Measurements from ENCODE around the gene RCN2.

The RCN2 gene

DNA sequence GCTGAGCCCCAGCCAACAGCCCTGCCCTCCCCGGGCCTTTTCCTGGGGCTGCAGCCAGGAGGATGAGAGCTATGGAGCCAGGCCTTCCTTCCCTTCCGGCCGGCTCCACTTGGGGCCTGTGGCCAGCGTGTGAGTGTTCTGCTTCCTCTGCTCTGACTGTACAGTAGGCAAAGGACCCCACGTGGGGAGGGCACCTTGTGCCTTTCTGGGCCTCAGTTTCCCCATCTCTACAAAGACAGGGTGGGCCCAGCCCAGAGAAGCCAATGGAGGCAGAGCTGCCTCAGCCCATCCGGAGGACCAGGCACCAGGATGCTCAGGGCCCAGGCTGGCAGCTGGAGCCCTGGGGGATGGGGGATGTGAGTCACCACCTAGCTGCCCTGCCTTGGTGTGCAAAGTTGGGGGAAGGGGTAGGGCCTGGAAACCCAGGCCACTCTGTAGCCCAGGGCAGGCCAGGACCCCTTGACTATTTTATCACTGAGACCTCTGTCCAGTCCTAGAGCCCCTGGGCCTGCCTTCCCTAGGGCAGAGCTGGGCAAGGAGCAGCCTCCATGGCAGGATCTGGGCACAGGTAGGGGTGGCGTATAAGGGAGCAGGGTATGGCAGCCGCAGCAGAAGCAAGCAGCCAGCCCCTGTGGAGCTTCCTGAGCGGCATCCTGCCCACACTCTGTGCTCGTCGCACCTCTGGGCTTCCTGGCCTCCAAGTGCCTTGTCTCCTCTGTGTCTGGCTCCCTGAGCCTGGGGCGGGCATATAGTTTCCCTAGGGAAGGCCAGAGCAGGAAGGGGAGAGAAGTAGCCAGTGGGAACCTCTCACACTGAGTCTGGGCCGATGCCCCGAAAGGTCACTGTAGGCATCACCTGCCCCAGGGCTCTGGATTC lies 65.2 kb downstream of the RCN2 start:
- no peak for DNase-seq

DNA sequence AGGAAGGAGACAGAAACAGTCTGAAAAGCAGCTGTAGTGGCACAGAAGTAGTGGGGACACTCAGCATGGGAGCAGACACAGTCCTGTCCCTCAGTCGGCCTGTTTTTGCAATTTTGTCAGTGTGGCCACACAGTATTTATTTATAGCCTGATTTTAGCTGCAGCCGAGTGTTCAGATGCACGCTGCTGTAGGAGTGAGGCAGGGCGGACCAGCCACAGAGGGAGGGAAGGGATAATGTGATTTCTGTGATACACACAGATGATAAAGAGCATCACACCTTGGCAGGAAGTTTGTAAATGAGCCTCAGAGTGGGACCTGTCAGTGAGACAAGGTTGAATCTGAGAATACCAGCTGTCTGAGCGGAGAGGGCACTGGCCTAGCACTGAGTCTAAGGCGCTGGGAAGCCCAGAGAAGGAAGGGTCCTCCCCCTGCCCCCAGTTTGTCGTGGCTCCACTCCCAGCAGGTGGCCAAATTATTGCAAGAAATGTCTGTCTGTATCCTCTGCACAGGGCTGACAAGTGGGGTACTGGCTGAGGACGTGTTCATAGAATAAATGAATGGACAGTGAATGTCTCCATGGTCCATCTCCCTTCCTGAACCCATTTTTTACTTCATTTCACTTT lies 67.2 kb downstream of the RCN2 start:
- no peak for DNase-seq

DNA sequence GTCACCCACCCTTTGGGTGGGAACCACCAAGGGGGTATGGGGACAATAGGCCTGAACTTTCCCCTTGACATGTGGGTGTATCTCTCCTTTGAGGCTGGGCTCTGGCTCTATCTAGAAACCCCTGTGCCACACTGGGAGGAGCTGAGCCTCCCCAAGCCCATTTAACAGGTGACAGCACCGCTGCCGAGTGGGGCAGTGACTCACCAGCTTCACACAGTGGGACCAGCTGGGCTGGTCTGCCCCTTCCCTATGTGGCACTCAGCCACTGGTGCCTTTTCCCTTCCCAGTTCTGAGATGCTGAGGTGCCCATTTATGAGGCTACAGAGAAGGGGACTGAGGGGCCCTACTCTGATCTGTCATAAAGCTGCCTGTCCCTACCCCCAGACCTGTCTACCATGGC lies 68.4 kb downstream of the RCN2 start:
- DNase-seq: no peak

DNA sequence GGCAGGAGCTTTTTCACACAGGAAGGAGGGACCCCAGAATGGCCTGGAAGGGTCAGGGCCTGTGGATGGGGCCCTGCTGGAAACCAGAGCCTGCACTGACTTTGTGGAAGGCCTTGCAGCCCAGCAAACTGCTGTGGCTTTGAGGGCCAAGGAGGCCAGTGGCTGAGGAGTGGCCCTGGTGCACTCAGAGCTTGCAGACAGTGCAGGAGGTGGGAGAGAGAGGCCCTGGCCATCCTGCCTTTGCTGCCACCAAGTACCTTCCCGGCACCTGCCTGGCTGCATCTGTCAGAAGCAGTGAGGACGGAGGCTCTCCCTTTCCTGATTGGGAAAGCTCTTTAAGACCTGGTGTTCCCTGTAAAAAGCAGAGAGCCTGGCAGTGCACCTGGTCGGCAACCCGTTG lies 69.8 kb downstream of the RCN2 start:
- no peak for DNase-seq

DNA sequence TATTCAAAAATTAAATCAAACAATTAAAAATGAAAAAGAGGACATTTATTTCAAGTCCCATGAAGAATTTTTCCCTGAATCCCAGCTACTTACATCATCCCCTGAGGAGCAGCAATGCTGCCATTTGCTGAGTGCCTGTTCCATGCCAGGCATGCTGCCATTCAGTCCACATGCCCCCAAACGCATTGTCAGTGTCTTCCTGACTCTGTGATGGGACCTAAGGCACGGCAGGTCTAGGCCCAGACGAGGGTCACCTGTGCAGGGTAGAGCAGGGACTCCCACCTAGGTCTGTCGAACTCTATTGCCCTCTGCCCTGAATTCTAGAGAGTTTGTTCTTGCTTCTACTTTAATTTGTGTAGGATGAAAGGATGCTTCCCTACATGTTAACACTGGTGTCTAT lies 70.4 kb downstream of the RCN2 start:
- no peak for DNase-seq

DNA sequence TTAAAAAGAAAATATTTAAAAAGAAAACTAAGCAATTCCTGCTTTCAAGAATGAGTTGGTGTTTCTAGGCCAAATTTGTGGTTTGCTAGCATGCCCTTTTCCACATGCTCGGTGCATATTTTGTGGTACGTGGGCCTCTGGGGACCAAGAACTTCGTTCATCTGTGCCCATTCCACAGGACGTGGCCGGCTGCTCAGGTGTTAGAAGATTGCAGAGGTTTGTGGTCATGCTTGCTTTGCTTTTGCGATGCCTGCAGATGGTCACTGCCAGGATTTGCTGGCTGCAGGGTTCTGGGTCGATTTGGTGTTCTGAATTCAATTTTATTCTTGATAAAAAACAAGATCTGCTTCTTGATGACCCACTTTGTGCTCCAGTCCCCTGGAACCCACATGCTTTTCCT lies 70.9 kb downstream of the RCN2 start:
- no peak for DNase-seq

DNA sequence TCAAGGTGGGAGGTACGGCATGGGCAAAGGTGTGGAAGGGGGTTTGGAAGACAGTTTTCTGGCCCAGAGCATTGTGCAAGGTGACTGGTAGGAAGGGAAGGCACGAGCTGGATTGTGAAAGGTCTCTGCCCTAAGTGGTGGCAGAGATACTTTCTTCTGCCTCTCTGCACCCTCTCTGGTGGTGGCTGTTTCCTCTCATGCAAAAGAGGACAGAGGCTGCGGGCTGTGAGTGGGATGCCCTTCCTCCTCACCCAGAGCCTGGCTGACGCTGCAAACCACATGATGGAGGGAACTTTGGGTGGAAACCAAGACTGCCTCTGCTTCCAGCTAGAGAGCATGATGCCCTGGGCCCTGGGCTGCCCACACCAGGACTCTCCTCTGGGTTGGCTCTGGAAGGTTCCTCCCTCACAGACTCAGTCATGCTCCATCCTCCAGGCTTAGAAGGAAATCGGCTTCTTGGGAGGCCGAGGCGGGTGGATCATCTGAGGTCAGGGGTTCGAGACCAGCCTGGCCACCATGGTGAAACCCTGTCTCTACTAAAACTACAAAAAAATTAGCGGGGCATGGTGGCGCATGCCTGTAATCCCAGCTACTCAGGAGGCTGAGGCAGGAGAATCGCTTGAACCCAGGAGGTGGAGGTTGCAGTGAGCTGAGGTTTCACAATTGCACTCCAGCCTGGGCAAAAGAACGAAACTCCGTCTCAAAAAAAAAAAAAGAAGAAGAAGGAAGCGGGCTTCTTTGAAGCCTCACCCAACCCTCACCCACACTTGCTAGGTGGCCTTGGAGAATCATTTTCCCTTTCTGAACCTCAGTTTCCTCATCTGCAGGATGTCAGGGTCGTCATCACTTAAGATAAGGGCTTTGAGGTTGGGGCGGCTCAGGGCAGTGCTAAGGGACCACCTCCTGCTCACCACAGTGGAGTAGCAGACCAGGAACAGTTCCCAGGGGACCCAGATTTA lies 71.7 kb downstream of the RCN2 start:
- peak; percentile 85 for DNase-seq
